ENCODE results near the gene RBM20.

RBM20 gene

DNA sequence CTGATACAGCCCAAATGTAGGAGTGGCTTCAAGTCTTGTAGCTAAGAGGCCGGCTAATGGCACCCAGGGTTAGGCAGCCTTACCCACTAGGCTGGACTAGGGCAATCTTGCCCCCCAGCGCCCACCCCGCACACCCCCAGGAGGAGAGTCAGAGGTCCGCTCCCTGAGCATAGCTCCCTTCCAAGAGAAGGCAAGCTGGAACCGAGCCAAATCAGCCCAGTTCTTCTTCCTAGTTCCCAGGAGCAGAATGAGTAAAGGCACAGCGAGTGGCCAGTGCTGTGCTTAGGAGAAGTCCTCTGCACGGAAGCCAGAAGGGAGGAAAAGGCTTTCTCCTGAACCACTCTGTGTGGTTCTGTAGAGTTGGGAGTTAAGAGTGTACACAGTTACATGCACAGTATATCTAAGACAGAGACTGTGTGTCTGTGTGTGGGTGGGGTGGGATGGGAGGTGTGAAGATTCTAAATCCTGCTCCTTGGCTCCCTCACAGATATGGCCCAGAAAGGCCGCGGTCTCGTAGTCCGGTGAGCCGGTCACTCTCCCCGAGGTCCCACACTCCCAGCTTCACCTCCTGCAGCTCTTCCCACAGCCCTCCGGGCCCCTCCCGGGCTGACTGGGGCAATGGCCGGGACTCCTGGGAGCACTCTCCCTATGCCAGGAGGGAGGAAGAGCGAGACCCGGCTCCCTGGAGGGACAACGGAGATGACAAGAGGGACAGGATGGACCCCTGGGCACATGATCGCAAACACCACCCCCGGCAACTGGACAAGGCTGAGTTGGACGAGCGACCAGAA lies 167.8 kb downstream of the RBM20 start:
- no peak for DNase-seq (ENCODE audit: low read depth)

DNA sequence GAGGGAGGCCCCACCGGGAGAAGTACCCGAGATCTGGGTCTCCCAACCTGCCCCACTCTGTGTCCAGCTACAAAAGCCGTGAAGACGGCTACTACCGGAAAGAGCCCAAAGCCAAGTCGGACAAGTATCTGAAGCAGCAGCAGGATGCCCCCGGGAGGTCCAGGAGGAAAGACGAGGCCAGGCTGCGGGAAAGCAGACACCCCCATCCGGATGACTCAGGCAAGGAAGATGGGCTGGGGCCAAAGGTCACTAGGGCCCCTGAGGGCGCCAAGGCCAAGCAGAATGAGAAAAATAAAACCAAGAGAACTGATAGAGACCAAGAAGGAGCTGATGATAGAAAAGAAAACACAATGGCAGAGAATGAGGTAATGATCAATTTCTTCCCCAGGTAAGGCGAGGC lies 168.4 kb downstream of the RBM20 start:
- no peak for DNase-seq (ENCODE audit: low read depth)

DNA sequence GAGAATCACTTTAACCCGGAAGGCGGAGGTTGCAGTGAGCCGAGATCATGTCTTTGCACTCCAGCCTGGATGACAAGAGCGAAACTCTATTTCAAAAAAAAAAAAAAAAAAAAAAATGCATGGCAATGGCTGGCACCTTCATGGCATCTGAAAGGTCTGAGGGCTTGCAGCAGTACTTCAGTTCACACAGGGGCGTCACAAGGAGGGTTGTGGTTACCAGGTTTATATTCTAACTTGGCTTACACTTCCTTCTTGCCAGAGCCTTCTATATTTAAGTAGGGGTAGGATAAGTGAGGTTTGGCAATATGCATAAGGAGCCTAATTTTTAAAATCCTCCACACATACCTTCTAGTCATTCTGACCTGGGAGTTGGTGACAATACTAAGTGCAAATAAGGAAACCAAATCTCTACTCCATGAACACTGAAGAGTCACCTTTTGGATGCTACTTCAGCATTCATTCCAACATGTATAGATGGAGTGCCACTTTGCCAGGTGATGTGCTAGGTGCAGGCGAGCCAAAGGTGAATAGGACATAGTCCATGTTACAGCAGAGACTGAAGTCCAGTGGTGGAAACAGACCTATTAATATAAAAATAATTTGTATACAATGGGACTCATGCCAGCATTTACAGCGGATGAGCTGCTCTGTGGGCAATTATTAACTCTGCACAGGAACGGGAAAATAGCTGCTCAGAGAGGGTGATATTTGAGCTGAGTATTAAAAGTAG lies 169.8 kb downstream of the RBM20 start:
- DNase-seq (ENCODE audit: low read depth): no peak

DNA sequence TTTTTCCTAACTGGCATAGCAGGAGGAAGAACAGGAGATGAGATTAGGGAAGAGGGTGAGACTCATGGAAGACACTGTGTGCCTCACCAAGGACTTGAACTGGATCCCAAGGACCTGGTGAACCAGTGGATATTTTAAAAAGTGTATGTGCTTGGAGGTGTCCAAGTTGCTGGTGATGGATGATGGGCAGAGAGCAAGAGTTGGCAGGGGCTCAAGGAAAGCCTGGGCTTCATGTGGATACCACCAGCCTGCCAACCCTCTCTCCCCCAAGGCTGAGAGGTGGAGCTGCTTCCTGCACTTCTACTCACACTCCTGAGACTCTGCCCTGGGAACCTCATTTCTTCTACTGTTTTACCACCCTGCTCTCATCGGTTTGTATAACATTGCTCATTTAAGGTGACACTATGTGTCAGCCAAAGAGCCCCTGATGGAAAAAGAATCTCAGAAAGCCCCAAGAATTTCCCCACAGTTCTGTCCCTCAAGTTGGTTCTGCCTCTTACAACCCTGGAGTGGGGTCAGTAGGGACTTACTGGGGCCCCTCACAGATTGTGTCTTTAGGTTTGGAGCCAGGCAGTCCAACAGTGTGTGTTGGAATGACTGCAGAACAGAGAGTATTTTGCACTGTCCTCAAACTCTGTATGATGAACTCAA lies 171.3 kb downstream of the RBM20 start:
- no peak for DNase-seq (ENCODE audit: low read depth)

DNA sequence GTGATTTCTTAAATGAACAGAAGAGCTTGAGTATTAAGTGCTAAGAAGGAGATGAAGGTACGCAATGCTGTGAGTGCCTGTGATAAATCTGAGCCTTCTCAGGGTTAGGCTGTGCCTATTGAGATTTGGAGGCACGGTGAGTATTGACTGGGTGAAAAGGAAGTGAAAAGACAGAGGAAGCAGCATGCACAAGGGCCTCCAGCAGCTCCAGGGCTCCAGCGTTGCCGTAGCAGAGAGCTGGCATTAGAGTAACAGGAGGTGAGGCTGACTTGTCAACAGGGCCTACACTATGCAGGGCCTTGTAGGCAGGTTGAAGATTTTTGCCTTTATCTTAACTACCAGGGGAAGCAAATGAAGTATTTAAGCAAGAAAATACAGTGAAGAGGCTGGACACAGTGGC lies 173.5 kb downstream of the RBM20 start:
- no peak for DNase-seq (ENCODE audit: low read depth)

DNA sequence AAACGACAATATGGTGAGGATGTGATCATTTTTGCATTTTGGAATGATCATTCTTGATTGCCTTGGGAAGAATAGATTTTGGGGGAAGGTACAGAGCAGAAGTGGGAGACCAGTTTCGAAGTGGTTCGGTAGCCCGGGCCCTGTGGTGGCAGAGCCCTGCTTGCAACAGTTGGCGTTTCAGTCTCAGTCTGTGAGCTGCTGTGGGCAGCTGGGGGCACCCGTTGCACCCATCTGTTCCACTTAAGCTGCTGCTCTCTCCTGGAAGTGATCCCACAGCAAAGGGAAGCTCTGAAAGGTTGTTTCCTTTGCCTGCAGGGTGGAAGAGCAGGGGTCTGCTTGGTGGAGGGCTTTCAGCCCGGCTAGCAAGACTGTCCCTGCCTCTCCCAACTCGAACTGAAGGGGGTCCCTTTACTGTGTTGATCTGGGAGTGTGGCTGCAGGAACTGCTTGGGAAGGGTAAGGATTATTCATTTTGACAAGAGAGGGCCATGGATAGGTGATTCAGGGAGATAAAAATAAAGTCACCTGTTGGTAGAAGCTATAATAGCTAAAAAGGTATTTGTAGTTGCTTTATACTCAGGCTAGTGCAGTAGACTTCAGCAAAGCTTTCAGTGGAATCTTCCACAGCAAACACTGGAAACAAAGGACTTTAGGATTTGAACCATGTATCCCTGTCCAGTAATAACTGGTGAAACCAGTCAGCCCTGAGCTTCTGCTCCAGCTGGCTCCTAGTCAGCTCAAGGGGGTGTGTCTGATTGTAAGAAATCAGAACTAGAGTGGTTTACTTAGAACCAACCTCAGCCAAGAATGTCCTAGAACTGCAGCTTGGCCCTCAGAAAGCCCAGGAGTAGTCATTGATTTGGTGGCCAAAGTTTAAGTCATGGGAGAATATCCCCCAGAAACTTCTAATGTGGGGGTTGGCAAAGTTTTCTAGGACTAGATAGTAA lies 174.4 kb downstream of the RBM20 start:
- DNase-seq (ENCODE audit: low read depth): no peak

DNA sequence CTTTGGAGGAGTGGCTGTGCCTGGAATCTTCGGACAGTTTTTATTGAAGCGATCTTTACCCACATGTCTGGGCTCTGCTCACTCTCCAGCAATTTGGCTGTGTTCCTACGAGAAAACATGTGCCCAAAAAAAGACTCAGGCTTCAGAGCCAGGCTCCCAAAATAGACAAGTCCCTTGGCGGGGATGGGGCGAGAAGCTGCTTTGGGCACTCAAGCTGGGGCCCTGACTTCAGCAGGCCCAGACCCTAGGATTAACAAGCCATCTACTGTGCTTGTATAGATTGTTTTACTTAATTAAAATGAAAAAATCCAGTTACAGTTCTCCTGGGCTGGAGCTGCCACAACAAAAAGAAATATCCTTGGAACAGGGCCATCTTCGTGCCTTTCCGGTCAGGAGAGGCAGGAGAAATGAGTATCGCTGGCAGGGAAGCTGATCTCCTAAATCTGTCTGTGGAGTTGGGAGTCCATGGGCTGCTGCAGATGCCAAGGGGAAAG lies 176.2 kb downstream of the RBM20 start:
- no peak for DNase-seq (ENCODE audit: low read depth)

DNA sequence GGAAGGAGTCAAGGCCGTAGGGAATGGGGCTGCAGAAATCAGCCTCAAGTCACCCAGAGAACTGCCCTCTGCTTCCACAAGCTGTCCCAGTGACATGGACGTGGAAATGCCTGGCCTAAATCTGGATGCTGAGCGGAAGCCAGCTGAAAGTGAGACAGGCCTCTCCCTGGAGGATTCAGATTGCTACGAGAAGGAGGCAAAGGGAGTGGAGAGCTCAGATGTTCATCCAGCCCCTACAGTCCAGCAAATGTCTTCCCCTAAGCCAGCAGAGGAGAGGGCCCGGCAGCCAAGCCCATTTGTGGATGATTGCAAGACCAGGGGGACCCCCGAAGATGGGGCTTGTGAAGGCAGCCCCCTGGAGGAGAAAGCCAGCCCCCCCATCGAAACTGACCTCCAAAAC lies 177.4 kb downstream of the RBM20 start:
- DNase-seq (ENCODE audit: low read depth): no peak

DNA sequence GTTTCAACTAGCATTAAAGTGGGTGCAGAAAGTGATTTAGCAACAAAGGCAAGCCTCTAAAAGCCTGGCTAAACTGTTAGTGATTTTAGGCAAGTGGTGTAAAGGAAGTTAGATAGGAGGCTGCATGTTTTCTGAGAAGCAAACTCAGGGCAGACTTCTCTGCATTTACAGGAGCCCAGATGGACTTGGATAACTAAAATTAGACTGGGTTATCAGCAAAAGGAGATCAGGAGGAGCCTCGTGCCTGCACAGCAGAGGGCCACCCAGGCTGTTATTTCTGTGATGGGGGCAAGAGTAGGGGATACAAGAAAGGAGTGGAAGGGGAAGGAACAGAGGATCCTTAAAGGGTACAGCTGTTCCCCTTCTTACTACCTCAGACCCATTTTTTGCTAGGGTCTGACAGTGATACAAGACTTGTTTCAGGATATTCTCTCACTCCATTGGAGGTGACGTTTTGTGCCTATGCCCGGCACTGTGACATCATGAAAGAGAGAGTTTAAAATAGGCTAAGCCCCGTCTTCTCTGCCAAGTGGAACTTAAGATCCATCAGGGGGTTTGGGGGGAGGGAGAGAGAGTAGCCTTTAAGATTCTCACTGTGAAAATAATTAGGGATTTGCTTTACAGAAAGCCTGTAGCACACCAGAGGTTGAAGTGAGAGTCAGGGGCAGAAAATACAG lies 178.0 kb downstream of the RBM20 start:
- DNase-seq (ENCODE audit: low read depth): no peak

DNA sequence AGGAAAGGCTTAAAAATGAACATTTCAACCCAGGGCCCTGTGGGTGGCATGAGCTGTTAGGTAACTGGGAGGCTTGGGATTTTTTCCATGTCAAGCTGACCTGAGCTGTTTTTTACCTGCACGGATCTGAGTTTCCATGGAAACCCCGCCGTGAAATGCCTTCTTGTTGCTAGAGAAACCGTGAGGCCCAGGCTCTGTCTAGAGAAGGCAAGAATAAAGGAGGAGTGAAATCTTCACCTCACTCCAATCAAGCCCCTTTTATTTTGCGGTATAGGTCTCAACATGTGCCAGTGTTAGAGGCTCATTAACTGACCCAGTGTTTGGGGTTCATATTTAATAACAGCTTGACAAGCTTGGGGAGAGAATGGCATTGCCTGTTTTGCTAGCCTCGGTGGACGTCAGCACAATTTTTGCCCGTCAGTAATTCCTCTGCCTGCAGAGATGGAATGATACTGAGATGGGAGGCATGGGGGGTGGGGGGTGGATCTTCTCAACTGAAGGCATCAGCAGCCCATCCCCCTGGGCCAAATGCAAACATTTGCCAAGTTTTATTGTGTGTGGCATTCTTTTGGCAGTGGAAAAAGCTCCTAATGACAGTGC lies 178.7 kb downstream of the RBM20 start:
- no peak for DNase-seq (ENCODE audit: low read depth)

DNA sequence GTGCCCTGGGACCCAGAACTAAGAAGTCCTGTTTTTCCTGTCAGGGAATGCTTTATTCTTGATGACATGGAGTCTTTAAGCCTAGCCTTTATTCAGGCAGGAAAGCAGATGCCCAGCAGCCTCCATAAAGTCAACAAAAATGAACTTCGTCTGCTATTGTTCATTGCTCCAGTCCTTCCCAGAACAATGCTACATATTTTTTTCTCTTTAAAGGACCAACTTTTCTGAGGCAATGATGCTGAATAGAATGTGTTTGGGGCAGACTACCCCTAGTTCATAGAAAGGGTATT lies 180.0 kb downstream of the RBM20 start:
- DNase-seq (ENCODE audit: low read depth): no peak

DNA sequence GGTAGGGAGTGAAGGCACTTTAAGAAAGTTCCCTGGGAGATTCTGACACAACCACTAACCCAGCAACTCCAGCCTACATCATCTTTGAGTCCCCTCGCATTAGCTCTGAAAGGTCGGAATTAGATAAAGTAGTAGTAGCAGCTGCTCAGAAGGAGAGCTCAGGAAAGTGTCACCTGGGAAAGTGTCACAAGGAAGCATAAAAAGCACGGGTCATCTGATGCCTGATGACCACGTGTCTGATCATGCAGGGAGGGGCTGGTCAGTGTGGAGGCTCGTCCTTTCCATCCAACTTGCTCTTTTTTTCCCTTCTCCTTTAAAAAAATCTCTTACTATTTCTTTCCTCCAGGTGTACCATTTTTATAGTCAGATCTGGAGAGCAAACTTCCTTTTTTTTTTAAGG lies 180.5 kb downstream of the RBM20 start:
- DNase-seq (ENCODE audit: low read depth): no peak

DNA sequence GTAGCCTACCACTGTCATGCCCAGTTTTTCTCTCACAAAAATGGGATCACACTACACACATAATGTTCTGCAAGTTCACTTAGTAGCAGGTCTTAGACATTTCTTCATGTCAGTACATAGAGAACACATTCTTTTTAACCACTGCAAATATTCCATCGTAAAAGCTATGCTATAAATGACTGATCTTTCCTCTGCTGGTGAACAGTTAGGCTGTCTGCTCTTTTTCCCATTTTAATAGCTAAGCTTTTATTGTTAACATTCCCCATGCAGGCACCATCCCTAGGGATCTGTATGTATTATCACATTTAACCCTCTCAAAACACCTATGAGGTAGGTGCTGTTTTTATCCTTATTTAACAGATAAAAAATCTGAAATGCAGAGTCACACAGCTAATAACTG lies 181.4 kb downstream of the RBM20 start:
- DNase-seq (ENCODE audit: low read depth): no peak

DNA sequence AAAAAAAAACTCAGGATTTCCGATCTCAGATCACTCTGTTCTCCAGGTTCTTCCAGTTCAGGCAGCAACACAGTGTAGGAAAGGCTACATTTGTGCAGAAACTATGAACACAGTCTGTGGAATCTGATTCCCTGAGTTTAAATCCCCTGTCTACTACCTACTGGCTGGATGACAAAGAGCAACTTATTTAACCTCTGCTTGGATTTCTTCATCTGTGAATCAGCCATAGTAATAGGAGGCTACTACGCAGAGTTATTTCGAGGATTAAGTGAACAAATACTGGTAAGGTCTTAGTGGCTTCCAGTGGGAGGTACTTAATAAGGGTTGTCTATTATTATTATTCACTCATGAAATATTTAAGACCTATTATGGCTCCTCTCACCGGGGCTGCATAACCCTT lies 183.3 kb downstream of the RBM20 start:
- DNase-seq (ENCODE audit: low read depth): peak; percentile 14

DNA sequence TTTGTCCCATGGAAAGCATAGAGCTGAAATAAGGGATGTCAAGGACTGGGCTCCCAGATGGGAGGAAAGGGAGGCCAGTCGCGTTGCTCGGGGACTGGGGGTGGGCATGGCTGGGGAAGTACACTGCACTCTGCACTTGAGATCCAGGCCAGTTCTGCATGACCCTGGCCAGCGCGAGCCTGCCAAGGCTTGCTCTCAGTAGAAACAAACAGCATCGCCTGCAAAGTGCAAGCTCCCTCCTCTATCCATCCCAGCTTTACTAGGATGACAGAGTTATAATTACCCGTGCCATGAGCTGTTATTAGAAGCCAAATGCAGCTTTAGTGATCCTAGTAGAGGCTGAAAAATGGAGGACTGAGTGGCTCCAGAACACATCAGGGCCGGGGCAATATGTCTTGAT lies 183.7 kb downstream of the RBM20 start:
- DNase-seq (ENCODE audit: low read depth): no peak

DNA sequence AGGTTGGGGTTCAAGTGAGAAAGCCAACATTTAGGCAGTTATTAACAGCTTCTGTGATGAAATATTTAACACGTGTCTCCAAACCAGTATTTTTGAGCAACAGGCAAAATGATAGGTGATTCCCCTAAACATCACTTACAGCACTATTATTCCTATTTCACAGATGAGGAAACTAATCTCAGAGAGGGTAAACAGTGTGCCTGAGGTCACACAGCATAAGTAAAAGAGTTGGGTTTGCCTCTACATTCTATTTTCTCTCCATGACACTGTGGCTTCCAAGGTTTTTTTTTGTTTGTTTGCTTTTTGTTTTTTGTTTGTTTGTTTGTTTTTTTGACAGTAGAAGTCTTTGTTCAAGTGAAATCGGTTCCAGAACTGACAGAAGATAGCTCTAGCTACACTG lies 184.4 kb downstream of the RBM20 start:
- no peak for DNase-seq (ENCODE audit: low read depth)

DNA sequence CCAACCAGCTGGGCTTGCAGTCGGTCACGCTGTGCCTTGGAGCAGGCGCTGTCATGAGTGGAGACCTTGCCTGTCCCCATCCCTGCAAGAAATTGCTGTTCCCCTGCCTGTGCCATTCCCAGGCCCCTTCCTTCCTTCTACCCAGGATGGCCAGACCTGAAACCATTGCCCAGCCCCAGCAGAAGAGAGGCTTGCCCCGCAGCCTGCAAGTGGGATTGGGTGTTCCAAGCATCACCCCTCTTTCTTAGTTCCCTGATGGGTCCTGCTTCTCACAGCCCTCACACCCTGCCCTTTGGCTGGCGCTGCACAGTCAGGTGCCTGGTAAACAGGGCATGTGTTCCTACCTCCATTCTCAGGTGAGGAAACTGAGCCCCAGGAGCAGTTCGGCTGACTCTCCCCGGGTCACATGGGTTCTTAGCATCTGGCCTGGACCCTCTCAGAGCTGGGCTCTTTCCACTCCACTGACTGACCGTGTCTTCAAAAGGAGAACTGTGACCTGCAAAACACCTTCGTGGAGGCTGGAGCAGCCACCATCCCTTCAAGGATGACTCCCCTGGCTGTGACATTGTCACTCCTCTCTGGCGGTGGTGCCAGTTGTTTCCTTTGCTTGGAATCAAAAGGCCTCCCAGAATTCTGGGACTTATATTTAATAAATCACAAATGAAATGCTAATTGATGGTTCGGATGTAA lies 185.7 kb downstream of the RBM20 start:
- DNase-seq (ENCODE audit: low read depth): no peak

DNA sequence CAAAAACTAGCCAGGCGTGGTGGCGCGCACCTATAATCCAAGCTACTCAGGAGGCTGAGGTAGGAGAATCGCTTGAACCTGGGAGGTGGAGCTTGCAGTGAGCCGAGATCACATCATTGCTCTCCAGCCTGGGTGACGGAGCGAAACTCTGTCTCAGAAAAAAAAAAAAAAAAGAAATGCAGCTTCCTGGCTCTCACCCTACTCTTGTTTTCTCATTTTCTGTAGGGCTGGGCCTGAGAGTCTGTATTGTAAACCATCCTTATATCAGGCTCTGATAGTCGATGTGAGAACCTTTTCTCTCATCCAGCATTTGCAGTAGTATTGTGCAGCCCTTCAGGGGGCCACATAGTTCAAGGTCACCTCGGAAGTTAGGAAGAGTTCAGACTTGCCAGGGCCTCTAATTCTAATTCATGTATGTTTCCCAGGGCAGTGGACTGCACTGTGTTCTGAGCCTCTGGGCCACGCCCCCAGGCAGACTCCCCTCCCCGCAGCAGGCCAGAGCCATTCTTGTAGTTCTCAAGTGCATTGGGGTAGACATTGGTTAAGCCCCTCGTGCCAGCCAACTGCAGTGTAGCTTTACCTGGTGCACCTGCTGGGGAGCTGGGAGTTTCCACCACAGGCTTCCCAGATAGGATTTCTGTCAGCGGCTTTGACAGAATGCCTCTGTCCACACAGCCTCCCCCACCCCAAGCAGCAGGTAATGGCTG lies 189.3 kb downstream of the RBM20 start:
- no peak for DNase-seq (ENCODE audit: low read depth)

DNA sequence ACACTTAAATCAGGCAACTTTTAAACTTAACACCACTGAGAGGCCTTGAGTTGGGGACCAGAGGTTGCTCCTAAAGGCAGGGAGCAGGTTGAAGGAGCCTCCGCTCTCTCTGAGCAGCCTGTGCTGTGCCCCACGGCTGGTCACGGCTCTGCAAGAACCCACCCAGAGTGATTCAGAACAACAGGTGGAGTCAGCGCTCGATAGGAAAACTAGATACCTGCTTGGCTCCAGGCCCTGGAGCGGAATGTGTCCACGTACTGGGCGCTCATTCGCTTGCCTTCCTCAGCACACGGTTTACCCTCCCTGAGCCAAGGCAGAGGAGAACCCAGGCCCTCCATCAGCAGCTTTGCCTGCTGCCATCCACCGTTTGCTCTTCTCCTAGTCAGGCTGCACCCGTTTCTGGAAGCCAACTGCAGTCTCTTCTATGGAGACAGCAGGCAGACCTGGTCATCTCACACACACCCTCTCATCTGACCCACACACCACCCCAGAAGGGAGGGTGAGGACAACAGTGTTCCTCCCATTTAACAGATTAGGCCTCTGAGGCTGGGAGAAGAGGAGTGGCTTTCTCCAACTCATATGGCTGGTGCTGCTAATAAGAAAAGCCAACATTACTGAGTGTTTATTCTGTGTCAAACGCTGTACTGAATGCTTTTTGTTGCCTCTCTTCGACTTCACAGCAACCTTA lies 189.9 kb downstream of the RBM20 start:
- no peak for DNase-seq (ENCODE audit: low read depth)

All from ELR (cell line).